ENCODE data around the gene PAX2. TPM values are rescaled to one million over a fixed set of nuclear protein-coding genes. Genes with fewer than 3 reads are reported as not detected.

Gene PAX2
- total RNA-seq, 1 experiment from 2014 or later = not detected

DNA sequence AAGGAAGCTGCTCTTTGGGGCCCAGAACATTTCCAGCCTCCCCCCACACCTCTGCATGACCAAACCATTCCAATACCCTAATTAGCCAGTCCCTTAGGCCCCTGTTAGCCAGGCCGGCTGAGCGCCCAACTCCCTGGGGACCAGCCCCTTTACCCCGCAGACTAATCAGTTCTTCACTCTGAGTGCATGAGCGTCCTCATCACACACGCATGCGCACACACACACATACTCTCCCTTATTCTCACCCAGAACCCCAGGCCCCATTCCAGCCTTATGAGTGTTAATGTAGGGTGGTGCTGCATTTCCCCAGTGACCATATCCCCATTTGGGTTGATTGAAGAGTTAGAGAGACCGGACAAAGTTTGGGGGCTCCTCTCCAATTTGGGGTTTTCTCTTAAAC is 90.4 kb downstream of the PAX2 start:
- TF ChIP-seq EZH2 (IDR thresholded peaks at IDR 0.05; ENCODE audit: borderline replicate concordance, low read depth, low read length, poor library complexity, severe bottlenecking) = no peak
- TF ChIP-seq, protein P1, sequence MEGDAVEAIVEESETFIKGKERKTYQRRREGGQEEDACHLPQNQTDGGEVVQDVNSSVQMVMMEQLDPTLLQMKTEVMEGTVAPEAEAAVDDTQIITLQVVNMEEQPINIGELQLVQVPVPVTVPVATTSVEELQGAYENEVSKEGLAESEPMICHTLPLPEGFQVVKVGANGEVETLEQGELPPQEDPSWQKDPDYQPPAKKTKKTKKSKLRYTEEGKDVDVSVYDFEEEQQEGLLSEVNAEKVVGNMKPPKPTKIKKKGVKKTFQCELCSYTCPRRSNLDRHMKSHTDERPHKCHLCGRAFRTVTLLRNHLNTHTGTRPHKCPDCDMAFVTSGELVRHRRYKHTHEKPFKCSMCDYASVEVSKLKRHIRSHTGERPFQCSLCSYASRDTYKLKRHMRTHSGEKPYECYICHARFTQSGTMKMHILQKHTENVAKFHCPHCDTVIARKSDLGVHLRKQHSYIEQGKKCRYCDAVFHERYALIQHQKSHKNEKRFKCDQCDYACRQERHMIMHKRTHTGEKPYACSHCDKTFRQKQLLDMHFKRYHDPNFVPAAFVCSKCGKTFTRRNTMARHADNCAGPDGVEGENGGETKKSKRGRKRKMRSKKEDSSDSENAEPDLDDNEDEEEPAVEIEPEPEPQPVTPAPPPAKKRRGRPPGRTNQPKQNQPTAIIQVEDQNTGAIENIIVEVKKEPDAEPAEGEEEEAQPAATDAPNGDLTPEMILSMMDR (conservative IDR thresholded peaks at IDR 0.05; ENCODE audit: low read depth, low read length) = no peak
- Histone ChIP-seq H3K4me3 (ENCODE audit: low read depth, low read length, poor library complexity, severe bottlenecking) (no peak overlapping the region), H3K27me3 (replicated peaks; ENCODE audit: insufficient read depth, low read depth, low read length, poor library complexity) (peaks cover 66% of the 10 kb centered on the region), H3K4me1 (ENCODE audit: insufficient read depth, low read length, poor library complexity, severe bottlenecking) (no peaks in the 10 kb centered on the region), H3K36me3 (ENCODE audit: insufficient read depth, low read length, poor library complexity, severe bottlenecking) (no peaks in the 10 kb centered on the region), H3K9me3 (ENCODE audit: low read depth, low read length, poor library complexity, severe bottlenecking) (no peaks in the 10 kb centered on the region), H3K27ac (ENCODE audit: low read depth, low read length, poor library complexity, severe bottlenecking) (no peak overlapping the region)
- POLR2A ChIA-PET (ENCODE audit: low non-redundant PET) = no interaction called here
- no peak for DNase-seq (ENCODE audit: low spot score)
- no TSS peak for BruUV-seq (replicated peaks)
- intact Hi-C loops (cut with micrococcal nuclease; ENCODE audit: unreplicated experiment) = no loop called here
- CTCF ChIA-PET = no interaction called here

DNA sequence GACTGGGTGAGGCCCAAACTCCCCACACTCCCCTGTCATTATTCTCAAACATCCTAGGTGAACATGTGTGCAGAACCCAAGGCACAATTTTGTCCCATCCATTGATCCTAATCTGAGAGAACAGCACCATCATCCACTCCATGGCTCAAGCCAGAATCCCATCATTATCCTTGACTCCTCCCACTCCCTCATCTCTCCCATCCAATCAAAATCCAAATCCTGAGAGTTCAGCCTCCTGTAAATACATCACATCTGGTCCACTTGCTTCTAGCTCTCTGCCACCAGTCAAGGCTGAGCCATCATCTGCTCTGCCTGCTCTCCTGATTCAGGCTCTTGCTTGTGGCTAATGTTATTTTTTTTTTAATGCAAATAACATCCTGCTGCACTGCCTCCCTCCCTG is 91.5 kb downstream of the PAX2 start:
- ChIA-PET POLR2A (ENCODE audit: low non-redundant PET) (no interaction called here), CTCF (no interaction called here)
- H3K9me3 ChIP-seq (ENCODE audit: low read depth, low read length, poor library complexity, severe bottlenecking) = no peaks in the 10 kb centered on the region
- no peaks in the 10 kb centered on the region for H3K36me3 ChIP-seq (ENCODE audit: insufficient read depth, low read length, poor library complexity, severe bottlenecking)
- no peaks in the 10 kb centered on the region for H3K4me1 ChIP-seq (ENCODE audit: insufficient read depth, low read length, poor library complexity, severe bottlenecking)
- DNase-seq (ENCODE audit: low spot score) = no peak
- TF ChIP-seq, protein P1 (conservative IDR thresholded peaks at IDR 0.05; ENCODE audit: low read depth, low read length) = no peak
- TF ChIP-seq EZH2 (IDR thresholded peaks at IDR 0.05; ENCODE audit: borderline replicate concordance, low read depth, low read length, poor library complexity, severe bottlenecking) = no peak
- no TSS peak for BruUV-seq (replicated peaks)
- H3K4me3 ChIP-seq (ENCODE audit: low read depth, low read length, poor library complexity, severe bottlenecking) = no peak overlapping the region
- no peak overlapping the region for H3K27ac ChIP-seq (ENCODE audit: low read depth, low read length, poor library complexity, severe bottlenecking)
- intact Hi-C loops (cut with micrococcal nuclease; ENCODE audit: unreplicated experiment) = no loop called here
- H3K27me3 ChIP-seq (replicated peaks; ENCODE audit: insufficient read depth, low read depth, low read length, poor library complexity) = peaks cover 64% of the 10 kb centered on the region

DNA sequence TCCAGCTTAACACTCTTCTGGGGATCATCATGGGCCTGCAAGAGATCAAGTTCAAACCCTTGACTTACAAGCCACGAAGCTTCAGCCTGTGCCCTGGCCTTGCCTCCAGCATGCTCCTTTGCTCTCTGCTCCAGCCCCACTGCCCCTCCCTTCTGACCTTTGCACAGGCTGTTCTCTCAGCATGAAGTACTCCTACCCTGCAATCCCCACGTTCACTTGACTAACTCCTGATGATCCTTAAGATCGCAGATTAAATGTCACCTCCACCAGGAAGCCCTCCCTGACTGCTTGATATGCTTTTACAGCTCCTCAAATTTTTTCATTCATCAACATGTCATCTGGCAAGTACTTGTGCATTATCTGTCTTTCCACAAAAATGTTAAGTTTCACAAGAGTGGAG is 91.9 kb downstream of the PAX2 start:
- DNase-seq (ENCODE audit: low spot score) = no peak
- ChIA-PET POLR2A (ENCODE audit: low non-redundant PET) (no interaction called here), CTCF (no interaction called here)
- Histone ChIP-seq H3K4me1 (ENCODE audit: insufficient read depth, low read length, poor library complexity, severe bottlenecking) (no peaks in the 10 kb centered on the region), H3K9me3 (ENCODE audit: low read depth, low read length, poor library complexity, severe bottlenecking) (no peaks in the 10 kb centered on the region), H3K27ac (ENCODE audit: low read depth, low read length, poor library complexity, severe bottlenecking) (no peak overlapping the region), H3K36me3 (ENCODE audit: insufficient read depth, low read length, poor library complexity, severe bottlenecking) (no peaks in the 10 kb centered on the region), H3K4me3 (ENCODE audit: low read depth, low read length, poor library complexity, severe bottlenecking) (no peak overlapping the region), H3K27me3 (replicated peaks; ENCODE audit: insufficient read depth, low read depth, low read length, poor library complexity) (peaks cover 61% of the 10 kb centered on the region)
- intact Hi-C loops (cut with micrococcal nuclease; ENCODE audit: unreplicated experiment) = no loop called here
- TF ChIP-seq, protein P1 (conservative IDR thresholded peaks at IDR 0.05; ENCODE audit: low read depth, low read length) = no peak
- TF ChIP-seq EZH2 (IDR thresholded peaks at IDR 0.05; ENCODE audit: borderline replicate concordance, low read depth, low read length, poor library complexity, severe bottlenecking) = no peak
- no TSS peak for BruUV-seq (replicated peaks)
